ENCODE results near the gene TASL. TPM values are rescaled to one million over a fixed set of nuclear protein-coding genes. Genes with fewer than 3 reads are reported as not detected.

The TASL gene
- total and polyA plus RNA-seq, 9 of the 15 experiments (the other 6 are each of a cell fraction or from before 2014, with no cell fraction given): 0.07 to 0.09 TPM; not detected in 7

DNA sequence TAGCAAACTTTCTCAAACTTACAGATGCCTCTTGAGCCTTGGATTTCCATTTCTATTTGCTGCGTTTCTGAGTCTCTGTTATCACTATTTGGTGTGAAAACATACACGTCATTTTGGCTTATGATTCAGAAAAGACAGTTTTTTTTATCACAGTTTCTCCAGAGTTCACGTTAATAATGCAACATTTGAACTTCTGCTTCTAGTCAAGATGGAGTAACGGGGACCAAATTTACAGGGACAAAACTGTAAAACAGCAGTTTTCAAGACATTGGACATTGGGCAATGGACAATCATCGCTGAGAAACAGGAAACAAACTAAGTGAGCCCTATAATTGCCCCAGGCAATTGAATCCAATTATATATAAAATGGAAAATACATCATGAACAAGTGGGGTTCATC, 36.2 kb upstream of the TASL start:
- no peak overlapping the region for H3K9ac ChIP-seq (ENCODE audit: insufficient read depth in 1 of 2, low read depth in 2 of 2, low read length in 2 of 2)
- intact Hi-C loops (cut with micrococcal nuclease) (no loop called here), in situ Hi-C loops (cut with MboI) (no loop called here)
- no peak for DNase-seq (ENCODE audit: extremely low read depth in 1 of 4, low spot score in 3 of 4)
- H3K9me1 ChIP-seq (ENCODE audit: control insufficient read depth, insufficient read depth, low read length): no peaks in the 10 kb centered on the region
- TF ChIP-seq NCOA4 (IDR thresholded peaks at IDR 0.05; ENCODE audit: partially characterized antibody): no peak
- TF ChIP-seq HDAC8 (tag; IDR thresholded peaks at IDR 0.05): no peak
- TF ChIP-seq, protein P1, sequence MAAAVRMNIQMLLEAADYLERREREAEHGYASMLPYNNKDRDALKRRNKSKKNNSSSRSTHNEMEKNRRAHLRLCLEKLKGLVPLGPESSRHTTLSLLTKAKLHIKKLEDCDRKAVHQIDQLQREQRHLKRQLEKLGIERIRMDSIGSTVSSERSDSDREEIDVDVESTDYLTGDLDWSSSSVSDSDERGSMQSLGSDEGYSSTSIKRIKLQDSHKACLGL (CRISPR knock-in tag; IDR thresholded peaks at IDR 0.05; ENCODE audit: borderline replicate concordance, poor library complexity, severe bottlenecking): no peak
- H3K27me3 ChIP-seq (ENCODE audit: control insufficient read depth in 2 of 2, insufficient read depth in 2 of 2, low read length in 2 of 2): no peaks in the 10 kb centered on the region; a peak in 1 of 5 replicates
- ChIA-PET CTCF (ENCODE audit: low intra/inter-chr PET ratio) (no interaction called here), POLR2A (no interaction called here)
- H3K27ac ChIP-seq (ENCODE audit: extremely low read depth, low read depth, low read length): no peak overlapping the region
- BruUV-seq (replicated peaks): no TSS peak
- no peaks in the 10 kb centered on the region for H3K9me3 ChIP-seq (replicated peaks; ENCODE audit: control insufficient read depth, insufficient read depth, low read depth, low read length)
- ATAC-seq: no peak
- no peak overlapping the region for H2AFZ ChIP-seq (ENCODE audit: low read depth, low read length)
- H3K79me2 ChIP-seq (ENCODE audit: control insufficient read depth, insufficient read depth, low read length): no peaks in the 10 kb centered on the region
- no peak overlapping the region for H3K4me3 ChIP-seq
- 0% methylated on average over 5 of the region's 5 CpGs for WGBS (ENCODE audit: insufficient coverage, low coverage, missing lambda C conversion rate)
- H3K4me2 ChIP-seq (ENCODE audit: insufficient read depth, low read length): no peak overlapping the region
- no peaks in the 10 kb centered on the region for H4K20me1 ChIP-seq (replicated peaks; ENCODE audit: control insufficient read depth, insufficient read depth, low read length)
- no peak for FAIRE-seq
- H3K4me1 ChIP-seq (replicated peaks in 1 of 2; ENCODE audit: control insufficient read depth in 2 of 2, insufficient read depth in 2 of 2, low read length in 2 of 2): no peaks in the 10 kb centered on the region
- H3K36me3 ChIP-seq (ENCODE audit: control insufficient read depth, insufficient read depth, low read length): no peaks in the 10 kb centered on the region

DNA sequence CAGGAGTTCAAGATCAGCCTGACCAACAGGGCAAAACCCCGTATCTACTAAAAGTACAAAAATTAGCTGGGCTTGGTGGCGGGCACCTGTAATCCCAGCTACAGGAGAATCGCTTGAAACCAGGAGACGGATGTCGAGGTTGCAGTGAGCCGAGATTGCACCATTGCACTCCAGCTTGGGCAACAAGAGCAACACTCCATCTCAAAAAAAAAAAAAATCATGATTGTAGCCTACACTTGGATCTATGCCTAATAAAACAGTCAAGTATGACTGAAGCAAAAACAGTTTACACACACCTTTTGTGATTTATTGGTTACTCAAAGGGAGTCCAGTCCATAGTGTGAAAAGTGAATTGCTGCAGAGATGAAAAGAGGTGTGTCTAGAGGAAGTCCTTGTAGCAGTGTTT, 34.7 kb upstream of the TASL start:
- FAIRE-seq: no peak

More for the DNA sequence above, 34.7 kb upstream of the TASL start:
- ChIA-PET CTCF (ENCODE audit: low intra/inter-chr PET ratio) (no interaction called here), POLR2A (interaction anchor here (0.7 to 1.0 kb wide), 2 partner anchors 26 to 27 kb away, joined by 3 read pairs; no protein-coding TSS in a partner anchor)
- no TSS peak for BruUV-seq (replicated peaks)
- Histone ChIP-seq H3K4me2 (ENCODE audit: insufficient read depth, low read length) (no peak overlapping the region), H4K20me1 (replicated peaks; ENCODE audit: control insufficient read depth, insufficient read depth, low read length) (no peaks in the 10 kb centered on the region), H3K9me3 (replicated peaks; ENCODE audit: control insufficient read depth, insufficient read depth, low read depth, low read length) (no peaks in the 10 kb centered on the region), H3K4me1 (replicated peaks in 1 of 2; ENCODE audit: control insufficient read depth in 2 of 2, insufficient read depth in 2 of 2, low read length in 2 of 2) (no peaks in the 10 kb centered on the region), H3K9me1 (ENCODE audit: control insufficient read depth, insufficient read depth, low read length) (no peaks in the 10 kb centered on the region), H2AFZ (ENCODE audit: low read depth, low read length) (no peak overlapping the region), H3K27ac (ENCODE audit: extremely low read depth, low read depth, low read length) (no peak overlapping the region), H3K79me2 (ENCODE audit: control insufficient read depth, insufficient read depth, low read length) (no peaks in the 10 kb centered on the region), H3K4me3 (no peak overlapping the region), H3K36me3 (ENCODE audit: control insufficient read depth, insufficient read depth, low read length) (no peaks in the 10 kb centered on the region), H3K9ac (ENCODE audit: insufficient read depth in 1 of 2, low read depth in 2 of 2, low read length in 2 of 2) (no peak overlapping the region), H3K27me3 (ENCODE audit: control insufficient read depth in 2 of 2, insufficient read depth in 2 of 2, low read length in 2 of 2) (no peaks in the 10 kb centered on the region; a peak in 1 of 5 replicates)
- intact Hi-C loops (cut with micrococcal nuclease): no loop called here
- in situ Hi-C loops (cut with MboI): no loop called here
- DNase-seq (ENCODE audit: extremely low read depth in 1 of 4, low spot score in 3 of 4) (no peak), ATAC-seq (no peak)
- TF ChIP-seq GABPB1 (CRISPR knock-in tag; IDR thresholded peaks at IDR 0.05) (no peak), HBP1 (CRISPR knock-in tag; IDR thresholded peaks at IDR 0.05) (no peak), GMEB1 (CRISPR knock-in tag; IDR thresholded peaks at IDR 0.05) (no peak), FOXJ3 (CRISPR knock-in tag; IDR thresholded peaks at IDR 0.05) (no peak), XRCC5 (IDR thresholded peaks at IDR 0.05; ENCODE audit: low read depth, low read length) (no peak), MTA2 (IDR thresholded peaks at IDR 0.05; ENCODE audit: low read depth) (no peak), SMAD4 (CRISPR knock-in tag; conservative IDR thresholded peaks at IDR 0.05) (no peak)
- 0% methylated on average over 6 of the region's 6 CpGs for WGBS (ENCODE audit: insufficient coverage, low coverage, missing lambda C conversion rate)

Measured in K562 (cell line).